Measurements from ENCODE around the gene FOXK2.
"Not testable (repeated sequence)": the region's sequence is repeated elsewhere in the genome, so short reads cannot be mapped to it uniquely, and the experiment has no call there.

FOXK2 gene

GRCh38 chr17:82534401-82534812, 14.9 kb downstream of the FOXK2 start:
- no peak for DNase-seq

- no peak for DNase-seq
Measured at GRCh38 chr17:82536512-82537201, 17.1 kb downstream of the FOXK2 start.

GRCh38 chr17:82537228-82537627, 17.7 kb downstream of the FOXK2 start:
- not testable (repeated sequence) for DNase-seq

DNA sequence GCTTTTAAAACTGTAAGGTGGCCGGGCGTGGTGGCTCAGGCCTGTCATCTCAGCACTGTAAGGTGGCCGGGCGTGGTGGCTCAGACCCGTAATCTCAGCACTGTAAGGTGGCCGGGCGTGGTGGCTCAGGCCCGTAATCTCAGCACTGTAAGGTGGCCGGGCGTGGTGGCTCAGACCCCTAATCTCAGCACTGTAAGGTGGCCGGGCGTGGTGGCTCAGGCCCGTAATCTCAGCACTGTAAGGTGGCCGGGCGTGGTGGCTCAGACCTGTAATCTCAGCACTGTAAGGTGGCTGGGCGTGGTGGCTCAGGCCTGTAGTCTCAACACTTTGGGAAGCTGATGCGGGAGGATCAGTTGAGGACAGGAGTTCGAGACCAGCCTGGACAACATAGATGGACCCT, 19.5 kb downstream of the FOXK2 start:
- not testable (repeated sequence) for DNase-seq

- no peak for DNase-seq
Measured at GRCh38 chr17:82542439-82542838, 22.9 kb downstream of the FOXK2 start.

- no peak for DNase-seq
Measured at GRCh38 chr17:82544431-82545070, 25.0 kb downstream of the FOXK2 start.

- DNase-seq: no peak
Measured at GRCh38 chr17:82545071-82545462, 25.5 kb downstream of the FOXK2 start.

GRCh38 chr17:82547981-82548380, 28.4 kb downstream of the FOXK2 start:
- no peak for DNase-seq

- DNase-seq: no peak
Measured at GRCh38 chr17:82548681-82549303, 29.3 kb downstream of the FOXK2 start.

DNA sequence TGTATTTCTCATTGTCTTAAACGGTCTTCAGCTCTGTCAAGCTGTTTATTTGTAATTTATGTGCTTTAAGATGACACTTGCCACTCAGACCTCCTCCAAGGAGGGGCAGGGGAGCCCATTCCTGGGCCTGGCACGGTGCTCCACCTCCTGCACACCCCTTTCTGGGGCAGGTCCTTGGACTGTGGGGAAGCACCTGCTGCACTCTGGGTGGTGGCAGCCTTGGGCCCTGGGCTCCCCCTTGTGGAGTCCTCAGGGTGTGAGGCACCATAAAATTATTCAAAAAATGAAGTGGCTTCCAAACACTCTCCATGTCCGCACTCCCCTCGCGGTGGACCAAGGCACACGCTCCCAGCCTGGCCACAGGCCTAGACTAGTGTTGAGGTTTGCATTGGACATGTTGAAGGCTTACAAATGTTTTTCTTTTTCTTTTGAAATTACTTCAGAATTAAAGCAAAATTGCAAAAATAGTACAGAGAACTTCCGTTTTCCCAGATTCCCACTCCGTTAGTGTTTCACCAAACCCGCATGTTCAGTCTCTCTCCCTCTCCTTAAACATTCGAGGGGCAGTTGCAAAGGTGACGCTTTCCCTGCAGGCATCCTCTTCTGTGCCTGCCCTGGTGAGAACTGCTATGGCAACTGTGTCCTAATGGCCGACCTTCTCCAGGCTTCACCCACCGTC, 32.4 kb downstream of the FOXK2 start:
- DNase-seq: peak; percentile 65

GRCh38 chr17:82552580-82552979, 33.0 kb downstream of the FOXK2 start:
- DNase-seq: no peak

GRCh38 chr17:82553210-82553930, 33.8 kb downstream of the FOXK2 start:
- DNase-seq: no peak

- DNase-seq: not testable (repeated sequence)
Measured at GRCh38 chr17:82557510-82557909, 38.0 kb downstream of the FOXK2 start.

GRCh38 chr17:82559566-82560251, 40.2 kb downstream of the FOXK2 start:
- DNase-seq: no peak

DNA sequence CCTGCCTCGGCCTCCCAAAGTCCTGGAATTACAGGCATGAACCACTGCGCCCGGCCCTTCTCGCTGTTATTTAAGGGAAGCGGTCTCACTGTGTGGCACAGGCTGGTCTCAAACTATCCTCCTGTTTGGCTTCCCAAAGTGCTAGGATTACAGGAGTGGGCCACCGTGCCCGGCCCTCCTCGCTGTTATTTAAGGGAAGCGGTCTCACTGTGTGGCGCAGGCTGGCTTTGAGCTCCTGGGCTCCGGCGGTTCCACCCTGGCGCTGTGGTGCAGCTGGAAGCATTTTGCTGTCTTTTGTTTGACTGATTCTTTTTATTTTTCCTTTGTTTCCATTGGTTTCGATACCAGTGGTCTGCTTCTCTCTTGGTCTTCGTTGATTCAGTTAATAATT, 40.7 kb downstream of the FOXK2 start:
- no peak for DNase-seq

DNA sequence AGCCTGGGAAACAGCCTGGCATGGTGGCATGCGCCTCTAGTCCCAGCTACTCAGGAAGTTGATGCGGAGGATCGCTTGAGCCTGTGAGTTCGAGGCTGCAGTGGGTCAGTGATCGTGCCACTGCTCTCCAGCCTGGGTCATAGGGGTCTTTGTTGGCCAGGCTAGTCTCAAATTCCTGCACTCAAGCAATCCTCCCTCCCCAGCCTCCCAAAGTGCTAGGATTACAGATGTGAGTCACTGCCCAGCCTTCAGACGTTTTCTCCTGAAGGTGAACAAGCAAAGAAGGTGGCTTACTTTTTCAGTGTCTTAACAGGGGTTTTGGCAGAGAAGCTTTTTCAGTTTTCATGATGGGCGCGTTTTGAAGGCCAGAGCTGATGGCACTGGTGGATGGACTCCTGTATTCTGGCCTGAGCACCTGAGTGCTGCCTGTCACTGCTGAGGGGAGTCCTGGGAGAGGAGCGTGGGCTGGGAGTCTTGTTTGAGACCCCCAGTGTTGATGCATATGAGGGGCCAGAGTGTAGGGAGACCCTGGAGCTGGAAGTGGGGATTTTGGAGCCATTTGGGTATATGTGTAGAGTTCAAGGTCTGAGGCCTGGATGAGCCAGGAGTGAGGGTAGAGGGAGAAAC, 41.4 kb downstream of the FOXK2 start:
- no peak for DNase-seq

DNA sequence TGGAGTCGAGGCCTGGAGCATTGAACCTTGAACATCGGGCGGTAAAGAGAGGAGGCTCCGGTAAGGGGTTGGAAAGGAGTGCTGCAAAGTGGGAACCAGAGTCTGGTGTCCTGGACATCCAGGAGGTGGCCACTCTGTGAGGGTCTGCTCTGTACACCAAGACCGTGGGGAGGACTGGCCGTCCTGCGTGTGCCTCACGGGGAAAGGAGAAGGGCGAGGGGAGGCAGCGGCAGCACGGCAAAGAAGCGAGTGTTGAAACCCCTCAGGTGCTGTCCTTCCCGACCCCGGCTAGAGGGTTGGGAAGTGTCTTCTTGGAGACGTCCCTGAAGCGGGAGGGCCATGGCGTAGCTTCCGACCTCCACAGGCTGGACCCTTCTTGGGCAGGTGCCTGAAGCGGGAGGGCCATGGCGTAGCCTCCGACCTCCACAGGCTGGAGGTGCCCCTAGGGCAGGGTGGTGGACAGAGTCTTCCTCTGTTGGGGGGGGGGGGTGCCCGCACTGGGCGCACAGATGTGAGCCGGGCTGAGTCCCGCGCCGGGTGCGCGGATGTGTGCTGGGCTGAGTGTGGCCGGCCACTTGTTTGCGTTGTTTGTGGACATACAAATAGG, 42.0 kb downstream of the FOXK2 start:
- no peak for DNase-seq

DNA sequence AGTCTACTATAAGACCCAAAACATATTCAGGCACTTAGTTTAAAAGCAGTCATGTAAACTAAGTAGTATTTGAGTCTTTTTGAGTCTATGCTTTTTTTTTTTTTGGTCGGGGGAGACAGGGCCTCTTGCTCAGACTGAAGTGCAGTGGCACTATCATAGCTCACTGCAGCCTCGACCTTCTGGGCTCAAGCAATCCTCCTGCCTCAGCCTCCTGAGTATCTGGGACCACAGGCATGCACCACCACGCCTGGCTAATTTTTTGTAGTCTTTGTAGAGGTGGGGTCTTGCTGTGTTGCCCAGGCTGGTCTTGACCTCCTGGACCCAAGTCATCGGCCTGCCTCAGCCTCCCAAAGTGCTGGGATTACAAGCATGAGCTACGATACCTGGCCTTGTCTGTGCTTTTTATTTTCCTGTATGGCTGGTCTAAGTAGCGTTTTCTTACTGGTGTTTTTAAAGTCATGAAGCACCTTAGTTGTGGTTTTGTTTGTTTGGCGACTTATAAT, 43.2 kb downstream of the FOXK2 start:
- DNase-seq: not testable (repeated sequence)

GRCh38 chr17:82563318-82563717, 43.8 kb downstream of the FOXK2 start:
- no peak for DNase-seq

- not testable (repeated sequence) for DNase-seq
Measured at GRCh38 chr17:82563745-82564144, 44.2 kb downstream of the FOXK2 start.

DNA sequence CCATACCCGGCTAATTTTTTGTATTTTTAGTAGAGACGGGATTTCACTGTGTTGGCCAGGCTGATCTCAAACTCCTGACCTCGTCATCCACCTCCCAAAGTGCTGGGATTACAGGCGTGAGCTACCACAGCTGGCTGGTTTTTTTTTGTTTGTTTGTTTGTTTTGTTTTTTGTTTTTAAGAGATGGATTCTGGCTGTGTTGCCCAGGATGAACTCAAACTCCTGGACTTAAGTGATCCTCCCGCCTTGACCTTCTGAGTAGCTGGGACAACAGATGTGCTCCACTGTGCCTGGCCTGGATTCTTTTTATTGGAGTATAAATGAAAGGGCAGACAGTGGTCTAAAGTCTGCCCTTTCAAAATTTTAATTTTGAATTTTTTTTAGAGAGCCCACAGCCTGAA, 44.7 kb downstream of the FOXK2 start:
- DNase-seq: no peak

All from NCI-H1694 (cell line).